ENCODE data around the gene HES5. TPM values are rescaled to one million over a fixed set of nuclear protein-coding genes. Genes with fewer than 3 reads are reported as not detected.

Gene HES5
- total and polyA plus RNA-seq, 2 of the 4 experiments (the other 2 are of a cell fraction), result not detected

GRCh38 chr1:2525920-2526823 is 3.9 kb downstream of the HES5 start, which contains the start of gene PANK4:
Gene PANK4 (minus strand): TSS chr1:2526596. CDS start chr1:2526587, 9 bp downstream.
- intact Hi-C loops (cut with micrococcal nuclease), result loop anchor here (5.0 kb wide), 1 partner anchor 114 kb away; the partner anchor contains the start of gene PEX10
- POLR2A ChIA-PET (ENCODE audit: unreplicated experiment), result interaction anchor here (0.6 kb wide), 1 partner anchor 74 kb away, joined by 3 read pairs; no protein-coding TSS in a partner anchor
- no peaks in the 10 kb centered on the region for H3K9me3 ChIP-seq (ENCODE audit: control insufficient read depth, insufficient read depth, low read length)
- H2BK5ac ChIP-seq (ENCODE audit: low read depth, low read length, poor library complexity, severe bottlenecking), result peak within 1 kb of the TSS; percentile 75
- DNase-seq (peak; percentile 93), ATAC-seq (ENCODE audit: low read depth) (peak; percentile 96)
- peak within 1 kb of the TSS; percentile 97 for H3K27ac ChIP-seq (ENCODE audit: insufficient read depth, low read length)
- peak within 1 kb of the TSS; percentile 95 for H3K4me2 ChIP-seq (ENCODE audit: low read depth, low read length)
- peak within 1 kb of the TSS; percentile 57 for H2BK120ac ChIP-seq (ENCODE audit: low read depth, low read length)
- no TSS peak for BruUV-seq (replicated peaks)
- peaks cover 21% of the 10 kb centered on the region; the same call in 1 of the 2 replicates for H3K27me3 ChIP-seq (ENCODE audit: control insufficient read depth, insufficient read depth, low read length)
- 1% methylated on average over 26 of the region's 107 CpGs; no CpG with 5 or more reads in 1 of the 2 experiments for WGBS, 2 experiments (ENCODE audit: extremely low coverage in 2 of 2, insufficient read length in 1 of 2)
- peak within 1 kb of the TSS; percentile 88 for H2AFZ ChIP-seq (replicated peaks; ENCODE audit: low read length, poor library complexity)
- peaks cover 25% of the 10 kb centered on the region for H3K4me1 ChIP-seq (ENCODE audit: control insufficient read depth, insufficient read depth, low read length)
- H3K9ac ChIP-seq (ENCODE audit: low read depth, low read length), result peak within 1 kb of the TSS; percentile 94
- peaks cover 4% of the 10 kb centered on the region; the same call in 1 of the 2 replicates for H3K36me3 ChIP-seq (ENCODE audit: control insufficient read depth, insufficient read depth, low read length)
- peak within 1 kb of the TSS; percentile 69 for H3K56ac ChIP-seq (ENCODE audit: extremely low read depth, insufficient read depth, low read length)
- TF ChIP-seq POLR2A (IDR thresholded peaks at IDR 0.05; ENCODE audit: low read depth, low read length) (peak; percentile 93), MAZ (IDR thresholded peaks at IDR 0.05; ENCODE audit: borderline replicate concordance, low read depth, low read length) (peak; percentile 54; the same call in 1 of the 2 replicates), MXI1 (IDR thresholded peaks at IDR 0.05; ENCODE audit: borderline replicate concordance, low read depth, low read length) (peak; percentile 12; the same call in 1 of the 2 replicates)
- TF ChIP-seq, protein P1, sequence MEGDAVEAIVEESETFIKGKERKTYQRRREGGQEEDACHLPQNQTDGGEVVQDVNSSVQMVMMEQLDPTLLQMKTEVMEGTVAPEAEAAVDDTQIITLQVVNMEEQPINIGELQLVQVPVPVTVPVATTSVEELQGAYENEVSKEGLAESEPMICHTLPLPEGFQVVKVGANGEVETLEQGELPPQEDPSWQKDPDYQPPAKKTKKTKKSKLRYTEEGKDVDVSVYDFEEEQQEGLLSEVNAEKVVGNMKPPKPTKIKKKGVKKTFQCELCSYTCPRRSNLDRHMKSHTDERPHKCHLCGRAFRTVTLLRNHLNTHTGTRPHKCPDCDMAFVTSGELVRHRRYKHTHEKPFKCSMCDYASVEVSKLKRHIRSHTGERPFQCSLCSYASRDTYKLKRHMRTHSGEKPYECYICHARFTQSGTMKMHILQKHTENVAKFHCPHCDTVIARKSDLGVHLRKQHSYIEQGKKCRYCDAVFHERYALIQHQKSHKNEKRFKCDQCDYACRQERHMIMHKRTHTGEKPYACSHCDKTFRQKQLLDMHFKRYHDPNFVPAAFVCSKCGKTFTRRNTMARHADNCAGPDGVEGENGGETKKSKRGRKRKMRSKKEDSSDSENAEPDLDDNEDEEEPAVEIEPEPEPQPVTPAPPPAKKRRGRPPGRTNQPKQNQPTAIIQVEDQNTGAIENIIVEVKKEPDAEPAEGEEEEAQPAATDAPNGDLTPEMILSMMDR (conservative IDR thresholded peaks at IDR 0.05; ENCODE audit: low read depth, low read length), result no peak
- H3K18ac ChIP-seq (ENCODE audit: low read depth, low read length), result no peak within 1 kb of the TSS; the same call in 1 of the 2 replicates
- H4K91ac ChIP-seq (ENCODE audit: insufficient read depth, low read depth, low read length), result peak within 1 kb of the TSS; percentile 68
- peak within 1 kb of the TSS; percentile 92 for H2AK9ac ChIP-seq (replicated peaks; ENCODE audit: low read depth, low read length, poor library complexity)
- peaks cover 13% of the 10 kb centered on the region for H3K9me1 ChIP-seq (ENCODE audit: insufficient read depth, low read length)
- peak within 1 kb of the TSS; percentile 60; the same call in 1 of the 2 replicates for H3K23ac ChIP-seq (ENCODE audit: low read depth, low read length)
- no peak within 1 kb of the TSS for H2BK15ac ChIP-seq (ENCODE audit: low read depth, low read length)
- H3K4me3 ChIP-seq (ENCODE audit: insufficient read depth, low read depth, low read length), result peak within 1 kb of the TSS; percentile 99
- peak within 1 kb of the TSS; percentile 51; the same call in 1 of the 2 replicates for H4K5ac ChIP-seq (ENCODE audit: low read depth, low read length)
- CTCF ChIA-PET, result interaction anchor here (1.1 kb wide), 1 partner anchor 9 kb away, joined by 3 read pairs; no protein-coding TSS in a partner anchor
- H3K14ac ChIP-seq (replicated peaks; ENCODE audit: low read depth, low read length), result peak within 1 kb of the TSS; percentile 72
- H4K20me1 ChIP-seq (ENCODE audit: insufficient read depth, low read length), result peaks cover 44% of the 10 kb centered on the region
- in situ Hi-C loops (cut with MboI; ENCODE audit: low sequenced_read_pairs), result loop anchor here (25.0 kb wide), 1 partner anchor 339 kb away; the partner anchor contains the start of gene FAAP20
- H4K8ac ChIP-seq (ENCODE audit: low read depth in 2 of 2, low read length in 2 of 2), result peak within 1 kb of the TSS; percentile 75 to 81; a peak in 3 of 4 replicates
- dilution Hi-C loops (cut with HindIII; ENCODE audit: low sequenced_read_pairs, unreplicated experiment), result no loop called here
- peak within 1 kb of the TSS; percentile 83 for H3K4ac ChIP-seq (ENCODE audit: low read depth, low read length)
- H2AK5ac ChIP-seq (ENCODE audit: low read depth, low read length), result peak within 1 kb of the TSS; percentile 89
- 0 out of 2 replicates have a peak within 1 kb of the TSS, but pooled peaks have one; percentile 22 for H2BK20ac ChIP-seq (ENCODE audit: low read depth, low read length)
- peaks cover 7 to 39% of the 10 kb centered on the region in 2 experiments for H3K79me1 ChIP-seq (ENCODE audit: low read depth in 1 of 2, low read length in 2 of 2)
